ENCODE data around the gene PDXK. TPM values are rescaled to one million over a fixed set of nuclear protein-coding genes. Genes with fewer than 3 reads are reported as not detected.

The PDXK gene
- total and polyA plus RNA-seq, 2 of the 13 experiments (the other 11 are each of a cell fraction or from before 2014, with no cell fraction given) = 114 to 184 TPM

DNA sequence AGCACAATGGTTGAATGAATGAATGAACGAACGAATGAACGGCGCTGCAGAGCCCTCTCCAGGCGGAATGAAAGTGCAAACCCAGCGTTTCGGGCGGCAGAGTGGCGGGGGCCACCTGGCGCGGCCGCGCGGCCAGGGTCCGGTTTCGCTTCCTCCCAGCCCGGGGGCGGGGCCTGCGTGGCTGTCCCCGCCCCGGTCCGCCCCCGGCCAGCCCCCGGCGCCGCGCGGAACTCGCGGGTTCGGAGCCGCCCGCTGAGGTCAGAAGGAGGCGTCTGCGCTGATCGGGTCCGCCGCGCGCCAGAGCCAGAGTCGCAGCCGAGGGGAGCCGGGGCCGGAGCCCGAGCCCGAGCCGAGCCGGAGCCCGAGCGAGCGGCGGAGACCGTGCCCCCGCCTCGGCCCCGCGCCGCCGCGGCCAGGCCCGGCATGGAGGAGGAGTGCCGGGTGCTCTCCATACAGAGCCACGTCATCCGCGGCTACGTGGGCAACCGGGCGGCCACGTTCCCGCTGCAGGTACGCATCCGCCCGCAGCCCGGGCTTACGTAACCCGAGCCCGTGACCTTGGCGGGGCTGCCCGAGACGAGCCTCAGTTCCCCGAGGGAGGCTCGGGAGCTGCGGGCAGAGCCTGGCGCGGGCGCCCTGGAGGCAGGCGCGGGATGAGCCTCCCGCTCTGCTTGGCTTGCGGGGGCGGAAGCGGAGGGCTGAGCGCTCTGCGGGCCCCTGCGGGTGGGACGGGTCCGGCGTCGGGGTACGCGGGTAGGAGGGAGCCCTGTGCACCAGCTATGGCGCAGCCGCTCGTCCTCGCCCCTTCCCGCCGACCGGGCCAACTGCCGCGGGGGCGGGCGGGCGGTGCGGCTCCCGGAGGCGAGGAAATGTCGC, at the start of gene PDXK (continued):
- TF ChIP-seq, protein P1, sequence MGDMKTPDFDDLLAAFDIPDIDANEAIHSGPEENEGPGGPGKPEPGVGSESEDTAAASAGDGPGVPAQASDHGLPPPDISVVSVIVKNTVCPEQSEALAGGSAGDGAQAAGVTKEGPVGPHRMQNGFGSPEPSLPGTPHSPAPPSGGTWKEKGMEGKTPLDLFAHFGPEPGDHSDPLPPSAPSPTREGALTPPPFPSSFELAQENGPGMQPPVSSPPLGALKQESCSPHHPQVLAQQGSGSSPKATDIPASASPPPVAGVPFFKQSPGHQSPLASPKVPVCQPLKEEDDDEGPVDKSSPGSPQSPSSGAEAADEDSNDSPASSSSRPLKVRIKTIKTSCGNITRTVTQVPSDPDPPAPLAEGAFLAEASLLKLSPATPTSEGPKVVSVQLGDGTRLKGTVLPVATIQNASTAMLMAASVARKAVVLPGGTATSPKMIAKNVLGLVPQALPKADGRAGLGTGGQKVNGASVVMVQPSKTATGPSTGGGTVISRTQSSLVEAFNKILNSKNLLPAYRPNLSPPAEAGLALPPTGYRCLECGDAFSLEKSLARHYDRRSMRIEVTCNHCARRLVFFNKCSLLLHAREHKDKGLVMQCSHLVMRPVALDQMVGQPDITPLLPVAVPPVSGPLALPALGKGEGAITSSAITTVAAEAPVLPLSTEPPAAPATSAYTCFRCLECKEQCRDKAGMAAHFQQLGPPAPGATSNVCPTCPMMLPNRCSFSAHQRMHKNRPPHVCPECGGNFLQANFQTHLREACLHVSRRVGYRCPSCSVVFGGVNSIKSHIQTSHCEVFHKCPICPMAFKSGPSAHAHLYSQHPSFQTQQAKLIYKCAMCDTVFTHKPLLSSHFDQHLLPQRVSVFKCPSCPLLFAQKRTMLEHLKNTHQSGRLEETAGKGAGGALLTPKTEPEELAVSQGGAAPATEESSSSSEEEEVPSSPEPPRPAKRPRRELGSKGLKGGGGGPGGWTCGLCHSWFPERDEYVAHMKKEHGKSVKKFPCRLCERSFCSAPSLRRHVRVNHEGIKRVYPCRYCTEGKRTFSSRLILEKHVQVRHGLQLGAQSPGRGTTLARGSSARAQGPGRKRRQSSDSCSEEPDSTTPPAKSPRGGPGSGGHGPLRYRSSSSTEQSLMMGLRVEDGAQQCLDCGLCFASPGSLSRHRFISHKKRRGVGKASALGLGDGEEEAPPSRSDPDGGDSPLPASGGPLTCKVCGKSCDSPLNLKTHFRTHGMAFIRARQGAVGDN (CRISPR knock-in tag; IDR thresholded peaks at IDR 0.05) = peak; percentile 49
- TF ChIP-seq ZNF205 (CRISPR knock-in tag; IDR thresholded peaks at IDR 0.05) = 0 out of 2 replicates have a peak, but pooled peaks have one; percentile 29
- no peak for TF ChIP-seq ZNF143 (CRISPR knock-in tag; IDR thresholded peaks at IDR 0.05)
- TF ChIP-seq, protein P2, sequence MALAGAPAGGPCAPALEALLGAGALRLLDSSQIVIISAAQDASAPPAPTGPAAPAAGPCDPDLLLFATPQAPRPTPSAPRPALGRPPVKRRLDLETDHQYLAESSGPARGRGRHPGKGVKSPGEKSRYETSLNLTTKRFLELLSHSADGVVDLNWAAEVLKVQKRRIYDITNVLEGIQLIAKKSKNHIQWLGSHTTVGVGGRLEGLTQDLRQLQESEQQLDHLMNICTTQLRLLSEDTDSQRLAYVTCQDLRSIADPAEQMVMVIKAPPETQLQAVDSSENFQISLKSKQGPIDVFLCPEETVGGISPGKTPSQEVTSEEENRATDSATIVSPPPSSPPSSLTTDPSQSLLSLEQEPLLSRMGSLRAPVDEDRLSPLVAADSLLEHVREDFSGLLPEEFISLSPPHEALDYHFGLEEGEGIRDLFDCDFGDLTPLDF (CRISPR knock-in tag; IDR thresholded peaks at IDR 0.05) = no peak; the same call in 1 of the 2 replicates
- no peak; the same call in 1 of the 2 replicates for TF ChIP-seq ZNF83 (CRISPR knock-in tag; IDR thresholded peaks at IDR 0.05; ENCODE audit: borderline replicate concordance)
- TF ChIP-seq ZNF432 (CRISPR knock-in tag; IDR thresholded peaks at IDR 0.05; ENCODE audit: borderline replicate concordance) = no peak
- TF ChIP-seq, protein P3, sequence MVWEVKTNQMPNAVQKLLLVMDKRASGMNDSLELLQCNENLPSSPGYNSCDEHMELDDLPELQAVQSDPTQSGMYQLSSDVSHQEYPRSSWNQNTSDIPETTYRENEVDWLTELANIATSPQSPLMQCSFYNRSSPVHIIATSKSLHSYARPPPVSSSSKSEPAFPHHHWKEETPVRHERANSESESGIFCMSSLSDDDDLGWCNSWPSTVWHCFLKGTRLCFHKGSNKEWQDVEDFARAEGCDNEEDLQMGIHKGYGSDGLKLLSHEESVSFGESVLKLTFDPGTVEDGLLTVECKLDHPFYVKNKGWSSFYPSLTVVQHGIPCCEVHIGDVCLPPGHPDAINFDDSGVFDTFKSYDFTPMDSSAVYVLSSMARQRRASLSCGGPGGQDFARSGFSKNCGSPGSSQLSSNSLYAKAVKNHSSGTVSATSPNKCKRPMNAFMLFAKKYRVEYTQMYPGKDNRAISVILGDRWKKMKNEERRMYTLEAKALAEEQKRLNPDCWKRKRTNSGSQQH (CRISPR knock-in tag; IDR thresholded peaks at IDR 0.05; ENCODE audit: low read depth) = 0 out of 2 replicates have a peak, but pooled peaks have one; percentile 4
- TF ChIP-seq ZSCAN31 (CRISPR knock-in tag; IDR thresholded peaks at IDR 0.05; ENCODE audit: low read depth) = peak; percentile 32; the same call in 1 of the 2 replicates
- 0 out of 2 replicates have a peak, but pooled peaks have one; percentile 11 for TF ChIP-seq BRD4 (CRISPR knock-in tag; IDR thresholded peaks at IDR 0.05)
- TF ChIP-seq, protein P4, sequence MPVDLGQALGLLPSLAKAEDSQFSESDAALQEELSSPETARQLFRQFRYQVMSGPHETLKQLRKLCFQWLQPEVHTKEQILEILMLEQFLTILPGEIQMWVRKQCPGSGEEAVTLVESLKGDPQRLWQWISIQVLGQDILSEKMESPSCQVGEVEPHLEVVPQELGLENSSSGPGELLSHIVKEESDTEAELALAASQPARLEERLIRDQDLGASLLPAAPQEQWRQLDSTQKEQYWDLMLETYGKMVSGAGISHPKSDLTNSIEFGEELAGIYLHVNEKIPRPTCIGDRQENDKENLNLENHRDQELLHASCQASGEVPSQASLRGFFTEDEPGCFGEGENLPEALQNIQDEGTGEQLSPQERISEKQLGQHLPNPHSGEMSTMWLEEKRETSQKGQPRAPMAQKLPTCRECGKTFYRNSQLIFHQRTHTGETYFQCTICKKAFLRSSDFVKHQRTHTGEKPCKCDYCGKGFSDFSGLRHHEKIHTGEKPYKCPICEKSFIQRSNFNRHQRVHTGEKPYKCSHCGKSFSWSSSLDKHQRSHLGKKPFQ (CRISPR knock-in tag; IDR thresholded peaks at IDR 0.05; ENCODE audit: insufficient replicate concordance) = no peak
- 0 out of 2 replicates have a peak, but pooled peaks have one; percentile 40 for TF ChIP-seq THAP11 (CRISPR knock-in tag; IDR thresholded peaks at IDR 0.05)
- no peak for TF ChIP-seq ZNF232 (CRISPR knock-in tag; IDR thresholded peaks at IDR 0.05; ENCODE audit: borderline replicate concordance)
- no peak for TF ChIP-seq PRDM15 (CRISPR knock-in tag; IDR thresholded peaks at IDR 0.05)
- TF ChIP-seq MTA1 (CRISPR knock-in tag; IDR thresholded peaks at IDR 0.05; ENCODE audit: borderline replicate concordance) = peak; percentile 12; the same call in 1 of the 2 replicates
- TF ChIP-seq FIP1L1 (IDR thresholded peaks at IDR 0.05; ENCODE audit: borderline replicate concordance, insufficient read depth, low read depth, low read length) = no peak

Data from HepG2 (cell line).